Neutrophil (primary cell): ENCODE data around the gene FASN.

ENCODE experiments used
- H3K27ac ChIP-seq: fragments of 200-600 bp; sonication (generic); 2 replicates; pipeline ENCODE4 v1.5.1; 2016; ENCODE audit warnings: mild to moderate bottlenecking, moderate library complexity
- H3K27me3 ChIP-seq: fragments of 200-600 bp; sonication (generic); 2 replicates; pipeline ENCODE4 v1.6.0; 2016; ENCODE audit warnings: mild to moderate bottlenecking
- H3K36me3 ChIP-seq: fragments of 200-600 bp; sonication (generic); 2 replicates; pipeline ENCODE4 v1.5.1; 2017
- H3K4me1 ChIP-seq, 2 experiments: fragments of 200-600 bp in 1 of 2; sonication (generic) in 1 of 2; 1 replicate in 1 of 2; 2 replicates in 1 of 2; pipeline versions ENCODE4 v1.5.1 to v1.6.1; 2013 to 2016; ENCODE audit warnings: low read depth in 1 of 2, low read length in 1 of 2, mild to moderate bottlenecking in 1 of 2, moderate library complexity in 1 of 2; ENCODE audit not compliant: control insufficient read depth in 1 of 2, insufficient read depth in 1 of 2
- H3K4me3 ChIP-seq, 2 experiments: fragments of 200-600 bp in 1 of 2; sonication (generic) in 1 of 2; 1 replicate in 1 of 2; 2 replicates in 1 of 2; pipeline ENCODE4 v1.5.1; 2013 to 2016; ENCODE audit warnings: low read depth in 1 of 2, low read length in 1 of 2, mild to moderate bottlenecking in 1 of 2, moderate library complexity in 1 of 2
- H3K9me3 ChIP-seq: fragments of 200-600 bp; sonication (generic); 2 replicates; pipeline ENCODE4 v1.5.1; 2016
- TF ChIP-seq, protein P1 (sequence below): fragments of 200-600 bp; sonication (generic); IDR thresholded peaks from 2 replicates; pipeline ENCODE4 v1.5.1; 2016; ENCODE audit warnings: antibody characterized with exemption

The FASN gene

DNA sequence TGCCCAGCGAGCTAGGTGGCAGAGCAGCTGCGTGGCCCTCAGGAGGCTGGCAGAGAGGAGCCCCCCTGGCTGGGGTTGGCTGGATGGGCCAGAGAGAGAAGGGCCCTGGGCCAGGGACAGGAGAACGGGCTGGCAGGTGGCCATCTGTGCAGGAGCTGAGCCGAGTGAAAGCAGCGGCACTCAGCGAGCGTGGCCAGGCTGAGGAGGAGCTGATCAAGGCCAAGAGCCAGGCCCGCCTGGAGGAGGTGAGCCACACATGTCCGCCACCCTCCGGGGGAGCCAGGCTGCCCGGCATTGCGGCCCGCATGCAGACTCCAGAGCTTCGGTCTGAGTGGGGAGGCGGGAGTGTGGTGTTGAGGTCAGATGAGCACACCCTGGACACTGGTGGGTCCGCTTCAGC, 68.6 kb downstream of the FASN start:
- TF ChIP-seq, protein P1, sequence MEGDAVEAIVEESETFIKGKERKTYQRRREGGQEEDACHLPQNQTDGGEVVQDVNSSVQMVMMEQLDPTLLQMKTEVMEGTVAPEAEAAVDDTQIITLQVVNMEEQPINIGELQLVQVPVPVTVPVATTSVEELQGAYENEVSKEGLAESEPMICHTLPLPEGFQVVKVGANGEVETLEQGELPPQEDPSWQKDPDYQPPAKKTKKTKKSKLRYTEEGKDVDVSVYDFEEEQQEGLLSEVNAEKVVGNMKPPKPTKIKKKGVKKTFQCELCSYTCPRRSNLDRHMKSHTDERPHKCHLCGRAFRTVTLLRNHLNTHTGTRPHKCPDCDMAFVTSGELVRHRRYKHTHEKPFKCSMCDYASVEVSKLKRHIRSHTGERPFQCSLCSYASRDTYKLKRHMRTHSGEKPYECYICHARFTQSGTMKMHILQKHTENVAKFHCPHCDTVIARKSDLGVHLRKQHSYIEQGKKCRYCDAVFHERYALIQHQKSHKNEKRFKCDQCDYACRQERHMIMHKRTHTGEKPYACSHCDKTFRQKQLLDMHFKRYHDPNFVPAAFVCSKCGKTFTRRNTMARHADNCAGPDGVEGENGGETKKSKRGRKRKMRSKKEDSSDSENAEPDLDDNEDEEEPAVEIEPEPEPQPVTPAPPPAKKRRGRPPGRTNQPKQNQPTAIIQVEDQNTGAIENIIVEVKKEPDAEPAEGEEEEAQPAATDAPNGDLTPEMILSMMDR: no peak
- Histone ChIP-seq H3K27ac (no peak overlapping the region), H3K36me3 (no peaks in the 10 kb centered on the region), H3K9me3 (no peaks in the 10 kb centered on the region), H3K4me1 (peaks cover 18 to 26% of the 10 kb centered on the region in 2 experiments), H3K4me3 (no peak overlapping the region), H3K27me3 (peaks cover 24% of the 10 kb centered on the region)

- Histone ChIP-seq H3K27ac (no peak overlapping the region), H3K4me1 (peaks cover 21 to 28% of the 10 kb centered on the region in 2 experiments), H3K27me3 (peaks cover 24% of the 10 kb centered on the region), H3K9me3 (no peaks in the 10 kb centered on the region), H3K4me3 (no peak overlapping the region), H3K36me3 (no peaks in the 10 kb centered on the region)
- TF ChIP-seq, protein P1: no peak
Observed at GRCh38 chr17:82028966-82029365, 69.1 kb downstream of the FASN start.
